Natural killer cell treated with Interleukin-12 subunit alpha and Interleukin-12 subunit beta and Interleukin-15 and Interleukin-18, amount 100 ng/mL, for 72 hours (primary cell): ENCODE results near the gene TFPT. TPM values are rescaled to one million over a fixed set of nuclear protein-coding genes. Genes with fewer than 3 reads are reported as not detected.
"Not testable (repeated sequence)": the region's sequence is repeated elsewhere in the genome, so short reads cannot be mapped to it uniquely, and the experiment has no call there.

Experiments
- ATAC-seq, 2 donors: fragments of 150-1000 bp; cut with Tn5 transposase in 1 of 2; sonication (Bioruptor Pico), chemical (Tn5 transposase) in 1 of 2; 2 replicates each; pipeline ENCODE4 v1.10.0; 2021
- DNase-seq: peaks from one replicate; pipeline ENCODE4 v3.0.0; 2022; ENCODE audit warnings: low spot score
- H3K27ac Mint-ChIP-seq, 2 donors: 1 replicate in 1 of 2; 2 replicates in 1 of 2; pipeline ENCODE4 v1.8.0; 2022; ENCODE audit warnings: mixed read lengths in 2 of 2, mild to moderate bottlenecking in 1 of 2, moderate library complexity in 1 of 2
- H3K27me3 Mint-ChIP-seq, 2 donors: 1 replicate in 1 of 2; 2 replicates in 1 of 2; pipeline ENCODE4 v1.8.0; 2022; ENCODE audit warnings: mixed read lengths in 2 of 2
- H3K36me3 Mint-ChIP-seq: one replicate; pipeline ENCODE4 v1.8.0; 2022; ENCODE audit warnings: mixed read lengths
- H3K4me1 Mint-ChIP-seq, 2 donors: 1 replicate in 1 of 2; 2 replicates in 1 of 2; pipeline ENCODE4 v1.8.0; 2022; ENCODE audit warnings: low read depth in 2 of 2, mixed read lengths in 2 of 2, mild to moderate bottlenecking in 1 of 2
- H3K4me3 Mint-ChIP-seq: one replicate; pipeline ENCODE4 v1.8.0; 2022; ENCODE audit warnings: mixed read lengths
- H3K9me3 Mint-ChIP-seq: 2 replicates; pipeline ENCODE4 v1.8.0; 2022; ENCODE audit warnings: mixed read lengths
- total RNA-seq, 2 donors: library from RNA; stranded (reverse); gene quantifications; one replicate each; pipeline ENCODE4 v1.2.3, GENCODE V29; 2022

The TFPT gene
- total RNA-seq, 2 donors from 2014 or later, result 48.3 to 51.7 TPM

GRCh38 chr19:54096617-54097106, 18.8 kb downstream of the TFPT start:
- Mint-ChIP-seq H3K4me3 (peak overlapping the region; percentile 92), H3K9me3 (no peaks in the 10 kb centered on the region), H3K27me3 (peaks cover 8 to 11% of the 10 kb centered on the region in 2 donors), H3K27ac (peak overlapping the region; percentile 69 to 78), H3K4me1 (peaks cover 15 to 21% of the 10 kb centered on the region in 2 donors), H3K36me3 (no peaks in the 10 kb centered on the region)
- DNase-seq (no peak), ATAC-seq (peak in 1 of 2 donors; percentile 49)

- Mint-ChIP-seq H3K4me1 (peaks cover 15 to 16% of the 10 kb centered on the region in 2 donors), H3K27ac (peak overlapping the region; percentile 69 to 78), H3K27me3 (peaks cover 8 to 11% of the 10 kb centered on the region in 2 donors), H3K4me3 (peak overlapping the region; percentile 92)
- peak; percentile 87 to 88 for ATAC-seq
- not testable (repeated sequence) for H3K36me3 Mint-ChIP-seq, H3K9me3 Mint-ChIP-seq, DNase-seq
Observed at GRCh38 chr19:54095859-54096616, 19.4 kb downstream of the TFPT start.

GRCh38 chr19:54095136-54095858, 20.2 kb downstream of the TFPT start:
- no peak overlapping the region for H3K27ac Mint-ChIP-seq

GRCh38 chr19:54094426-54095000, 20.9 kb downstream of the TFPT start:
- H3K4me3 Mint-ChIP-seq, result peak overlapping the region; percentile 30
- no peaks in the 10 kb centered on the region for H3K9me3 Mint-ChIP-seq
- no peak overlapping the region for H3K27ac Mint-ChIP-seq
- H3K36me3 Mint-ChIP-seq, result no peaks in the 10 kb centered on the region
- H3K27me3 Mint-ChIP-seq, result peaks cover 8 to 11% of the 10 kb centered on the region in 2 donors
- ATAC-seq (no peak), DNase-seq (no peak)
- H3K4me1 Mint-ChIP-seq, result peaks cover 11 to 15% of the 10 kb centered on the region in 2 donors

More at GRCh38 chr19:54095136-54095858, 20.2 kb downstream of the TFPT start:
- H3K4me3 Mint-ChIP-seq, result peak overlapping the region; percentile 92
- no peaks in the 10 kb centered on the region for H3K36me3 Mint-ChIP-seq
- ATAC-seq (no peak), DNase-seq (no peak)
- H3K27me3 Mint-ChIP-seq, result peaks cover 8 to 11% of the 10 kb centered on the region in 2 donors
- no peaks in the 10 kb centered on the region for H3K9me3 Mint-ChIP-seq
- H3K4me1 Mint-ChIP-seq, result peaks cover 11 to 15% of the 10 kb centered on the region in 2 donors

GRCh38 chr19:54084410-54084809, 31.0 kb downstream of the TFPT start:
- no peak overlapping the region for H3K27ac Mint-ChIP-seq
- ATAC-seq (no peak), DNase-seq (no peak)
- no peaks in the 10 kb centered on the region for H3K4me1 Mint-ChIP-seq
- no peaks in the 10 kb centered on the region for H3K36me3 Mint-ChIP-seq
- H3K9me3 Mint-ChIP-seq, result no peaks in the 10 kb centered on the region
- H3K27me3 Mint-ChIP-seq, result peaks cover 0 to 6% of the 10 kb centered on the region in 2 donors
- H3K4me3 Mint-ChIP-seq, result no peak overlapping the region

GRCh38 chr19:54081032-54081431, 34.4 kb downstream of the TFPT start, which contains the start of gene TARM1:
Gene TARM1 (minus strand): TSS chr19:54081365. CDS start chr19:54081340, 25 bp downstream.
- DNase-seq, result no peak
- no peak within 1 kb of the TSS for H3K27ac Mint-ChIP-seq
- peaks cover 3 to 4% of the 10 kb centered on the region in 2 donors for H3K27me3 Mint-ChIP-seq
- no peak within 1 kb of the TSS for H3K4me3 Mint-ChIP-seq
- no peaks in the 10 kb centered on the region for H3K9me3 Mint-ChIP-seq
- no peaks in the 10 kb centered on the region for H3K4me1 Mint-ChIP-seq
- H3K36me3 Mint-ChIP-seq, result no peaks in the 10 kb centered on the region
- no peak for ATAC-seq

- H3K4me1 Mint-ChIP-seq, result no peaks in the 10 kb centered on the region
- DNase-seq (no peak), ATAC-seq (no peak)
- H3K36me3 Mint-ChIP-seq, result no peaks in the 10 kb centered on the region
- no peaks in the 10 kb centered on the region for H3K9me3 Mint-ChIP-seq
- no peak overlapping the region for H3K4me3 Mint-ChIP-seq
- H3K27me3 Mint-ChIP-seq, result peaks cover 0 to 8% of the 10 kb centered on the region in 2 donors
- no peak overlapping the region for H3K27ac Mint-ChIP-seq
Observed at GRCh38 chr19:54077334-54077733, 38.1 kb downstream of the TFPT start.

GRCh38 chr19:54074851-54075250, 40.6 kb downstream of the TFPT start:
- H3K36me3 Mint-ChIP-seq, result no peaks in the 10 kb centered on the region
- H3K4me1 Mint-ChIP-seq, result no peaks in the 10 kb centered on the region
- H3K9me3 Mint-ChIP-seq, result no peaks in the 10 kb centered on the region
- peaks cover 0 to 8% of the 10 kb centered on the region in 2 donors for H3K27me3 Mint-ChIP-seq
- no peak overlapping the region for H3K4me3 Mint-ChIP-seq
- ATAC-seq, result no peak
- no peak overlapping the region for H3K27ac Mint-ChIP-seq
- no peak for DNase-seq

GRCh38 chr19:54073829-54074228, 41.6 kb downstream of the TFPT start:
- Mint-ChIP-seq H3K9me3 (no peaks in the 10 kb centered on the region), H3K4me3 (no peak overlapping the region), H3K36me3 (no peaks in the 10 kb centered on the region), H3K27me3 (peaks cover 4 to 8% of the 10 kb centered on the region in 2 donors), H3K27ac (no peak overlapping the region), H3K4me1 (no peaks in the 10 kb centered on the region)
- DNase-seq, result no peak
- no peak for ATAC-seq

- Mint-ChIP-seq H3K27ac (no peak overlapping the region), H3K36me3 (no peaks in the 10 kb centered on the region), H3K4me3 (no peak overlapping the region), H3K9me3 (no peaks in the 10 kb centered on the region), H3K27me3 (peaks cover 11 to 14% of the 10 kb centered on the region in 2 donors), H3K4me1 (peaks cover 0 to 4% of the 10 kb centered on the region in 2 donors)
- ATAC-seq (no peak), DNase-seq (no peak)
Observed at GRCh38 chr19:54069470-54069869, 46.0 kb downstream of the TFPT start.

GRCh38 chr19:54063350-54064116, 51.9 kb downstream of the TFPT start, which contains the start of gene VSTM1:
Gene VSTM1 (minus strand): TSS chr19:54063897. CDS start chr19:54063777, 120 bp downstream.
- H3K9me3 Mint-ChIP-seq, result no peaks in the 10 kb centered on the region
- H3K27me3 Mint-ChIP-seq, result peaks cover 7 to 21% of the 10 kb centered on the region in 2 donors
- peaks cover 0 to 4% of the 10 kb centered on the region in 2 donors for H3K4me1 Mint-ChIP-seq
- no peak within 1 kb of the TSS for H3K4me3 Mint-ChIP-seq
- ATAC-seq, result no peak
- no peak for DNase-seq
- H3K27ac Mint-ChIP-seq, result no peak within 1 kb of the TSS
- no peaks in the 10 kb centered on the region for H3K36me3 Mint-ChIP-seq

GRCh38 chr19:54062643-54063042, 52.8 kb downstream of the TFPT start:
- Mint-ChIP-seq H3K27ac (no peak overlapping the region), H3K4me3 (no peak overlapping the region), H3K4me1 (peaks cover 0 to 4% of the 10 kb centered on the region in 2 donors), H3K9me3 (no peaks in the 10 kb centered on the region), H3K36me3 (no peaks in the 10 kb centered on the region), H3K27me3 (peaks cover 7 to 21% of the 10 kb centered on the region in 2 donors)
- DNase-seq (no peak), ATAC-seq (peak in 1 of 2 donors; percentile 24)
